PFSK-1 (cell line): Measurements from ENCODE around the gene CCDC112.

Experiments used
- POLR2AphosphoS5 ChIP-seq: IDR thresholded peaks from 2 replicates; pipeline ENCODE4 v1.6.1; 2012; ENCODE audit warnings: low read depth, mild to moderate bottlenecking, control low read depth, low read length, moderate library complexity
- REST ChIP-seq, 2 experiments: IDR thresholded peaks; 2 replicates each; pipeline versions ENCODE4 v1.6.1 to v1.8.0; 2011 to 2012; ENCODE audit warnings: low read depth in 2 of 2, low read length in 2 of 2, control low read depth in 1 of 2, inconsistent platforms in 1 of 2, mild to moderate bottlenecking in 1 of 2, moderate library complexity in 1 of 2; ENCODE audit not compliant: insufficient read depth in 1 of 2
- SIN3A ChIP-seq: IDR thresholded peaks from 2 replicates; pipeline ENCODE4 v1.6.1; 2012; ENCODE audit warnings: mild to moderate bottlenecking, low read length, moderate library complexity, borderline replicate concordance; ENCODE audit not compliant: insufficient read depth
- TAF1 ChIP-seq: IDR thresholded peaks from 2 replicates; pipeline ENCODE4 v1.6.1; 2012; ENCODE audit warnings: low read length, control low read depth, borderline replicate concordance; ENCODE audit not compliant: insufficient read depth

DNA sequence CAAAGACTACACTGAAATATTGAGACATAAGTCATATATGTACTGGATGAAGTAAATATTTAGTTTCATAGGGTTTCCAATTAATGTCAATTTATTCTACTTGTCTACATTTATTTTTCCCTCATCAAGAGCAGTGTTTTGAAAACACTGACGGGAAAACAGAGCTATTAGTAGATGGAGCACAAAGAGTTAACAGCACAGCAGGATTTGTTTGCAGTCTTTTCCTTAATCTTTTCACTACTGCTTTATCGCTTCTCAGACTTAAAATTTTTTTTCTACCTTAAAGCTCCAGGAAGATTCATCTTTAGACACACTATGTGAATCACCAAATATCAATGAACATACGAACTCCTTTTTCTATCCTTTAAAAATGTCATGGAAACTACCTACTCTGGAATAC, 59.4 kb downstream of the CCDC112 start:
- no peak for TF ChIP-seq POLR2AphosphoS5
- no peak for TF ChIP-seq SIN3A
- no peak for TF ChIP-seq REST (IDR thresholded peaks at IDR 0.05; ENCODE audit: insufficient read depth in 1 of 2, low read depth in 2 of 2, low read length in 2 of 2)
- TF ChIP-seq TAF1 = no peak
